IMR-90 (cell line): ENCODE results near the gene MRPL40.

ENCODE experiments used
- MXI1 ChIP-seq: IDR thresholded peaks from 2 replicates; pipeline ENCODE4 v1.6.1; 2012; ENCODE audit warnings: low read depth, mild to moderate bottlenecking, low read length, moderate library complexity, borderline replicate concordance
- POLR2A ChIP-seq: IDR thresholded peaks from 2 replicates; pipeline ENCODE4 v1.6.1; 2012; ENCODE audit warnings: mild to moderate bottlenecking, low read depth, low read length
- RFX5 ChIP-seq: IDR thresholded peaks from 2 replicates; pipeline ENCODE4 v1.8.0; 2012; ENCODE audit warnings: low read depth, mild to moderate bottlenecking, low read length, moderate library complexity
- TF ChIP-seq, protein P1 (sequence below): fragments of 150-350 bp; IDR thresholded peaks from 2 replicates; pipeline ENCODE4 v1.6.1; 2016; ENCODE audit warnings: low read depth, mild to moderate bottlenecking, low read length, moderate library complexity, borderline replicate concordance
- TF ChIP-seq, protein P2 (sequence below): conservative IDR thresholded peaks from 2 replicates; pipeline ENCODE4 v1.5.1; 2012; ENCODE audit warnings: mild to moderate bottlenecking, low read depth, low read length, improper control_type of control experiment

DNA sequence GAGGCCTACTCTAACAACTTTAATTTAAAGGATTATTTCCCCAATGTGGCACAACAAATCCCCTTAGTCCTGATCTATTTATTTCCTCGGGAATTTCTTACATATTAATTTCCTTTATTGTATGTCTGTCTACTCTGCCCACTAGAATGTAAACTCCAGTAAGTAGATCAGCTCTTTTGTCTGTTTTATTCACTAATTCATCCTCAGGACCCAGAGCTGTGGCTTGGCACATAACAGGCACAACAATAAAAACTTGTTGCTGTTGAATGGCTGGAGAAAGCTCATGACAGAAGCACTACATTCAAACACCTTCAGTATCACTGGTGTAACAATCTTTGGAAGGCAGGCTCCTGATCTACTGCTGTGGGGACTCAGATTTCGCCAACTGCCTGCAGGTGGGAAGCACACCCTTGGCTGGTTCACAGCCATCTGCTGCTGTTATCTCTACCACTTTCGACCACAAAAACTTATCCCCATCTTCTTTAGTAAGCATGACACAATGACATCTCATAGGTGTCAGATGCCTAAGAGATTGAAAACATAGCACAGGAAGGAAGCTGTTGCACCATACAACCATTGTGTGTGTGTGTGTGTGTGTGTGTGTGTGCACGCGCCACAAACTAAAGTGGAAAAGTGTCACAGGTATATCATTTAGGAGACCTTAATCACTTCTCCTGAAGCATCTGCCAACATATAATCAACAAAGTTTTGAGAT, 12.7 kb upstream of the MRPL40 start:
- TF ChIP-seq, protein P1, sequence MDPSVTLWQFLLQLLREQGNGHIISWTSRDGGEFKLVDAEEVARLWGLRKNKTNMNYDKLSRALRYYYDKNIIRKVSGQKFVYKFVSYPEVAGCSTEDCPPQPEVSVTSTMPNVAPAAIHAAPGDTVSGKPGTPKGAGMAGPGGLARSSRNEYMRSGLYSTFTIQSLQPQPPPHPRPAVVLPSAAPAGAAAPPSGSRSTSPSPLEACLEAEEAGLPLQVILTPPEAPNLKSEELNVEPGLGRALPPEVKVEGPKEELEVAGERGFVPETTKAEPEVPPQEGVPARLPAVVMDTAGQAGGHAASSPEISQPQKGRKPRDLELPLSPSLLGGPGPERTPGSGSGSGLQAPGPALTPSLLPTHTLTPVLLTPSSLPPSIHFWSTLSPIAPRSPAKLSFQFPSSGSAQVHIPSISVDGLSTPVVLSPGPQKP, result no peak
- TF ChIP-seq POLR2A (no peak), MXI1 (no peak), RFX5 (no peak)
- TF ChIP-seq, protein P2, sequence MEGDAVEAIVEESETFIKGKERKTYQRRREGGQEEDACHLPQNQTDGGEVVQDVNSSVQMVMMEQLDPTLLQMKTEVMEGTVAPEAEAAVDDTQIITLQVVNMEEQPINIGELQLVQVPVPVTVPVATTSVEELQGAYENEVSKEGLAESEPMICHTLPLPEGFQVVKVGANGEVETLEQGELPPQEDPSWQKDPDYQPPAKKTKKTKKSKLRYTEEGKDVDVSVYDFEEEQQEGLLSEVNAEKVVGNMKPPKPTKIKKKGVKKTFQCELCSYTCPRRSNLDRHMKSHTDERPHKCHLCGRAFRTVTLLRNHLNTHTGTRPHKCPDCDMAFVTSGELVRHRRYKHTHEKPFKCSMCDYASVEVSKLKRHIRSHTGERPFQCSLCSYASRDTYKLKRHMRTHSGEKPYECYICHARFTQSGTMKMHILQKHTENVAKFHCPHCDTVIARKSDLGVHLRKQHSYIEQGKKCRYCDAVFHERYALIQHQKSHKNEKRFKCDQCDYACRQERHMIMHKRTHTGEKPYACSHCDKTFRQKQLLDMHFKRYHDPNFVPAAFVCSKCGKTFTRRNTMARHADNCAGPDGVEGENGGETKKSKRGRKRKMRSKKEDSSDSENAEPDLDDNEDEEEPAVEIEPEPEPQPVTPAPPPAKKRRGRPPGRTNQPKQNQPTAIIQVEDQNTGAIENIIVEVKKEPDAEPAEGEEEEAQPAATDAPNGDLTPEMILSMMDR, result no peak
